HCT116 (cell line): ENCODE data around the gene FBXO21. TPM values are rescaled to one million over a fixed set of nuclear protein-coding genes. Genes with fewer than 3 reads are reported as not detected.

Experiments
- ATAC-seq: fragments of 200-7000 bp; cut with Tn5 transposase; 2 replicates; pipeline ENCODE4 v1.9.1; 2020; ENCODE audit warnings: mild to moderate bottlenecking, moderate library complexity
- BruUV-seq: library from RNA; stranded (reverse); fragments of 400-500 nt; replicated peaks from 2 replicates; lab custom pipeline; 2021; lab: Mats Ljungman, UMichigan
- CTCF ChIA-PET: fragments of 300-600 bp; sonication (Branson Sonifier 250); formaldehyde crosslinking; loops from one replicate; lab custom pipeline; 2021; ENCODE audit warnings: antibody characterized with exemption; lab: Charles Lee
- POLR2A ChIA-PET: fragments of 300-600, 350-600 bp; sonication (Branson Sonifier 250); formaldehyde crosslinking; loops from one replicate; lab custom pipeline; 2021; ENCODE audit warnings: antibody characterized with exemption; lab: Charles Lee
- RAD21 ChIA-PET, 2 experiments: fragments of 300-600 bp; sonication (Branson Sonifier 250); formaldehyde crosslinking; loops; one replicate each; lab custom pipeline; 2023; ENCODE audit warnings: low total read pairs in 2 of 2; ENCODE audit not compliant: uncharacterized antibody in 2 of 2, unreplicated experiment in 2 of 2, low non-redundant PET in 1 of 2; lab: Charles Lee
- DNase-seq: peaks from one replicate; pipeline ENCODE4 v3.0.0-alpha.2; 2010; ENCODE audit warnings: low read depth, low spot score
- H2AFZ ChIP-seq: fragments of 200-600 bp; shearing (Covaris generic), sonication (generic); 2 replicates; pipeline ENCODE4 v1.6.1; 2017; ENCODE audit warnings: low read depth, mixed run types, mixed read lengths, antibody characterized with exemption, low read length; ENCODE audit not compliant: poor library complexity, severe bottlenecking
- H3K27ac ChIP-seq: 2 replicates; pipeline ENCODE4 v1.5.1; 2012; ENCODE audit warnings: low read depth, low read length
- H3K27me3 ChIP-seq: fragments of 200-600 bp; sonication (generic); 2 replicates; pipeline ENCODE4 v1.6.1; 2016; ENCODE audit warnings: mixed run types, low read length, mixed read lengths; ENCODE audit not compliant: insufficient read depth
- H3K36me3 ChIP-seq, 2 experiments: fragments of 200-500 bp in 1 of 2; fragments of 200-600 bp in 1 of 2; sonication (Bioruptor generic) in 1 of 2; sonication (generic) in 1 of 2; 2 replicates each; pipeline versions ENCODE4 v1.5.1 to v1.6.1; 2014 to 2016; ENCODE audit warnings: low read length in 2 of 2, inconsistent platforms in 1 of 2, mixed read lengths in 1 of 2, mixed run types in 1 of 2; ENCODE audit not compliant: insufficient read depth in 2 of 2, control insufficient read depth in 1 of 2
- H3K4me1 ChIP-seq, 2 experiments: fragments of 200-600 bp in 1 of 2; sonication (generic) in 1 of 2; 2 replicates each; pipeline versions ENCODE4 v1.5.1 to v1.6.1; 2012 to 2017; ENCODE audit warnings: low read length in 2 of 2, inconsistent platforms in 1 of 2, mild to moderate bottlenecking in 1 of 2, mixed read lengths in 1 of 2, mixed run types in 1 of 2, moderate library complexity in 1 of 2; ENCODE audit not compliant: insufficient read depth in 2 of 2, control insufficient read depth in 1 of 2
- H3K4me2 ChIP-seq: fragments of 200-600 bp; sonication (generic); 2 replicates; pipeline ENCODE4 v1.6.1; 2017; ENCODE audit warnings: mixed run types, low read length, mixed read lengths
- H3K4me3 ChIP-seq, 2 experiments: fragments of 200-600 bp in 1 of 2; sonication (generic) in 1 of 2; replicated peaks in 1 of 2; 2 replicates each; pipeline ENCODE4 v1.5.1; 2011 to 2016; ENCODE audit warnings: low read length in 2 of 2, control low read depth in 1 of 2, low read depth in 1 of 2, mild to moderate bottlenecking in 1 of 2, mixed read lengths in 1 of 2, mixed run types in 1 of 2
- H3K79me2 ChIP-seq: fragments of 200-600 bp; sonication (generic); 2 replicates; pipeline ENCODE4 v1.6.1; 2017; ENCODE audit warnings: mild to moderate bottlenecking, mixed run types, low read length, moderate library complexity, mixed read lengths; ENCODE audit not compliant: insufficient read depth
- H3K9ac ChIP-seq: fragments of 200-600 bp; sonication (generic); 2 replicates; pipeline ENCODE4 v1.6.1; 2016; ENCODE audit warnings: low read length, mixed read lengths
- H3K9me2 ChIP-seq: fragments of 200-600 bp; sonication (generic), shearing (Covaris generic); 2 replicates; pipeline ENCODE4 v1.6.1; 2017; ENCODE audit warnings: mixed run types, mild to moderate bottlenecking, moderate library complexity; ENCODE audit not compliant: insufficient read depth
- H3K9me3 ChIP-seq, 2 experiments: fragments of 200-500 bp in 1 of 2; fragments of 200-600 bp in 1 of 2; sonication (Bioruptor generic) in 1 of 2; sonication (generic) in 1 of 2; 2 replicates each; pipeline ENCODE4 v1.6.1; 2014 to 2017; ENCODE audit warnings: low read length in 2 of 2, mixed read lengths in 2 of 2, inconsistent platforms in 1 of 2, low read depth in 1 of 2, mild to moderate bottlenecking in 1 of 2, mixed run types in 1 of 2, moderate library complexity in 1 of 2; ENCODE audit not compliant: control insufficient read depth in 1 of 2, insufficient read depth in 1 of 2
- H4K20me1 ChIP-seq: fragments of 200-600 bp; sonication (generic), shearing (Covaris generic); 2 replicates; pipeline ENCODE4 v1.6.1; 2017; ENCODE audit warnings: mixed run types, mild to moderate bottlenecking, moderate library complexity; ENCODE audit not compliant: insufficient read depth
- CBX3 ChIP-seq: IDR thresholded peaks from 2 replicates; pipeline ENCODE4 v1.6.1; 2012; ENCODE audit warnings: low read depth
- CEBPB ChIP-seq: IDR thresholded peaks from 2 replicates; pipeline ENCODE4 v1.6.1; 2012; ENCODE audit warnings: low read depth
- ELF1 ChIP-seq: IDR thresholded peaks from 2 replicates; pipeline ENCODE4 v1.6.1; 2012; ENCODE audit warnings: low read depth, borderline replicate concordance
- FOSL1 ChIP-seq: IDR thresholded peaks from 2 replicates; pipeline ENCODE4 v1.6.1; 2012; ENCODE audit warnings: low read depth
- JUND ChIP-seq: IDR thresholded peaks from 2 replicates; pipeline ENCODE4 v1.6.1; 2012
- POLR2AphosphoS5 ChIP-seq: IDR thresholded peaks from 2 replicates; pipeline ENCODE4 v1.6.1; 2011; ENCODE audit warnings: mild to moderate bottlenecking, low read depth, low read length, moderate library complexity
- RAD21 ChIP-seq: IDR thresholded peaks from 2 replicates; pipeline ENCODE4 v1.6.1; 2012; ENCODE audit warnings: low read depth, mild to moderate bottlenecking
- SRF ChIP-seq: IDR thresholded peaks from 2 replicates; pipeline ENCODE4 v1.6.1; 2012; ENCODE audit warnings: low read depth
- YY1 ChIP-seq: IDR thresholded peaks from 2 replicates; pipeline ENCODE4 v1.6.1; 2011; ENCODE audit warnings: low read length, low read depth, moderate library complexity, mild to moderate bottlenecking; ENCODE audit not compliant: insufficient replicate concordance; ENCODE audit errors: extremely low read depth
- ZFX ChIP-seq: fragments of 450-650 bp; IDR thresholded peaks from 2 replicates; pipeline ENCODE4 v1.6.1; 2017
- intact Hi-C: fragments of 100-400 bp; cut with micrococcal nuclease; formaldehyde crosslinking; loops from 2 replicates; pipeline ENCODE4 v1.10.0; 2022
- total RNA-seq: library from RNA; stranded (reverse); gene quantifications from one replicate; pipeline ENCODE4 v1.2.1, GENCODE V29; 2021; ENCODE audit not compliant: unreplicated experiment
- TF ChIP-seq, protein P1 (sequence below): IDR thresholded peaks from 2 replicates; pipeline ENCODE4 v1.6.1; 2012; ENCODE audit warnings: low read depth
- TF ChIP-seq, protein P2 (sequence below): IDR thresholded peaks from 2 replicates; pipeline ENCODE4 v1.6.1; 2012

FBXO21 gene
- total RNA-seq, 1 experiment from 2014 or later: 45.5 TPM

DNA sequence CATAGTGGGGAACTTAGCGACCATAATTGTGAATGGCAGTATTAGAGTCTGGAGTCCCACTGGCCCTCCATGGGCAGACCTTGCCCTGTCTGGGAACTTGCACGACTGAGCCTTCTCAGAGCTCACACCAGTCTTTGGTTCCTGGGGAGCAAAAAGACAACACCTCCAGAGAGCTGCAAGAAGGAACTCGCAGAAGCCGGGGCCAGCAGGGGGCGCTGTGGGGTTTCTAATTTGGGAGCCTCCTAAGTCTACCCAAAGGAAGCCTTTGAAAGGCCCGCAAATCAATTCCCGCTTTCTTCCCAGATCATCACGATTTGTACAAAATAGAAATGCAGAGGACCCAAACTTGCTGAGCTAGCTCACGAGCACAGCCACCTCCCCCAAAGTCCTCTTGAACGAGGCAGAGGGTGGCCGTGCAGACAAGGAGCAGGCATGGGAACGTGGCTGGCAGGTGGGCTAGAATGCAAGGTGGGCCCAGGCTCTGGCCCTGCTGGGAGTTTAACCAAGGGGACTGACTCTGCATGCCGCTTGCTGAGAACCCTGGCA, 46.3 kb upstream of the FBXO21 start (continued):
- TF ChIP-seq, protein P1, sequence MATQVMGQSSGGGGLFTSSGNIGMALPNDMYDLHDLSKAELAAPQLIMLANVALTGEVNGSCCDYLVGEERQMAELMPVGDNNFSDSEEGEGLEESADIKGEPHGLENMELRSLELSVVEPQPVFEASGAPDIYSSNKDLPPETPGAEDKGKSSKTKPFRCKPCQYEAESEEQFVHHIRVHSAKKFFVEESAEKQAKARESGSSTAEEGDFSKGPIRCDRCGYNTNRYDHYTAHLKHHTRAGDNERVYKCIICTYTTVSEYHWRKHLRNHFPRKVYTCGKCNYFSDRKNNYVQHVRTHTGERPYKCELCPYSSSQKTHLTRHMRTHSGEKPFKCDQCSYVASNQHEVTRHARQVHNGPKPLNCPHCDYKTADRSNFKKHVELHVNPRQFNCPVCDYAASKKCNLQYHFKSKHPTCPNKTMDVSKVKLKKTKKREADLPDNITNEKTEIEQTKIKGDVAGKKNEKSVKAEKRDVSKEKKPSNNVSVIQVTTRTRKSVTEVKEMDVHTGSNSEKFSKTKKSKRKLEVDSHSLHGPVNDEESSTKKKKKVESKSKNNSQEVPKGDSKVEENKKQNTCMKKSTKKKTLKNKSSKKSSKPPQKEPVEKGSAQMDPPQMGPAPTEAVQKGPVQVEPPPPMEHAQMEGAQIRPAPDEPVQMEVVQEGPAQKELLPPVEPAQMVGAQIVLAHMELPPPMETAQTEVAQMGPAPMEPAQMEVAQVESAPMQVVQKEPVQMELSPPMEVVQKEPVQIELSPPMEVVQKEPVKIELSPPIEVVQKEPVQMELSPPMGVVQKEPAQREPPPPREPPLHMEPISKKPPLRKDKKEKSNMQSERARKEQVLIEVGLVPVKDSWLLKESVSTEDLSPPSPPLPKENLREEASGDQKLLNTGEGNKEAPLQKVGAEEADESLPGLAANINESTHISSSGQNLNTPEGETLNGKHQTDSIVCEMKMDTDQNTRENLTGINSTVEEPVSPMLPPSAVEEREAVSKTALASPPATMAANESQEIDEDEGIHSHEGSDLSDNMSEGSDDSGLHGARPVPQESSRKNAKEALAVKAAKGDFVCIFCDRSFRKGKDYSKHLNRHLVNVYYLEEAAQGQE: no peak
- no peak for TF ChIP-seq ELF1
- peak; percentile 77 for TF ChIP-seq RAD21
- no peak for TF ChIP-seq CEBPB
- TF ChIP-seq, protein P2, sequence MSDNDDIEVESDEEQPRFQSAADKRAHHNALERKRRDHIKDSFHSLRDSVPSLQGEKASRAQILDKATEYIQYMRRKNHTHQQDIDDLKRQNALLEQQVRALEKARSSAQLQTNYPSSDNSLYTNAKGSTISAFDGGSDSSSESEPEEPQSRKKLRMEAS: no peak
- no peak for TF ChIP-seq FOSL1
- no peak for TF ChIP-seq SRF
- no peak for TF ChIP-seq JUND

DNA sequence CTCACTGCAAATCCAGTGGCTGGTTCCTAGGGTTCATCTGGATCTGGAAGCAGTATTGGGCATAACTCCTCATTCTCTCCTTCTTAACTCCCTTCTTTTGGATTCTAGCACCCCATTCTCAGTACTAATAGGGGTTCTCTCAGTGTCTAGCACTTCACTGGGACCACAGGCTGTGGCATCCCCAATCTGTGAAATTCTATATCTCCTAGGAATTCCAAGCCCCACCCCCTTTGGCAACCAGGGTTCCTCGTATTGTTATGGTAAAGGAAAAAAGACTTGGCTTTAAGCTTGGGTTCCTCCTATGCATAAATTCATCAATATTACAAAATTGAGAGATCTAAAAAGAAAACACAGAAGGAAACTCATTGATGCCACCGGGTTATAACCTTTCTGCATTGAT, 45.0 kb upstream of the FBXO21 start:
- no TSS peak for BruUV-seq

More for the DNA sequence above, 45.0 kb upstream of the FBXO21 start:
- ChIA-PET CTCF (interaction anchor here (1.0 to 2.6 kb wide), 4 partner anchors 436 to 622 kb away, joined by 3 to 14 read pairs (median 6); no protein-coding TSS in a partner anchor), POLR2A (no interaction called here), RAD21 (no interaction called here)
- Histone ChIP-seq H3K36me3 (no peaks in the 10 kb centered on the region), H4K20me1 (no peaks in the 10 kb centered on the region), H3K79me2 (no peaks in the 10 kb centered on the region), H3K9ac (no peak overlapping the region), H3K4me1 (no peaks in the 10 kb centered on the region), H3K9me2 (no peaks in the 10 kb centered on the region), H3K4me3 (no peak overlapping the region), H2AFZ (no peak overlapping the region), H3K27ac (no peak overlapping the region), H3K27me3 (0 out of 2 replicates have a peak, but pooled peaks cover 3% of the 10 kb centered on the region), H3K9me3 (no peaks in the 10 kb centered on the region), H3K4me2 (no peak overlapping the region)
- DNase-seq: no peak
- TF ChIP-seq YY1: no peak
- TF ChIP-seq CBX3: no peak
- no peak for TF ChIP-seq SRF
- TF ChIP-seq CEBPB: no peak
- TF ChIP-seq ZFX: no peak
- no peak for TF ChIP-seq POLR2AphosphoS5
- ATAC-seq: no peak
- intact Hi-C loops: loop anchor here (5.0 kb wide), 1 partner anchor 602 kb away; no protein-coding TSS in a partner anchor
